GM12891 (cell line): ENCODE results near the gene TENM4.

Experiments used
- POLR2AphosphoS5 ChIP-seq: IDR thresholded peaks from 2 replicates; pipeline ENCODE4 v1.6.1; 2011; ENCODE audit warnings: low read depth, low read length, control low read depth
- TAF1 ChIP-seq: IDR thresholded peaks from 2 replicates; pipeline ENCODE4 v1.6.1; 2011; ENCODE audit warnings: low read depth, low read length, control low read depth

- TF ChIP-seq POLR2AphosphoS5: no peak
- TF ChIP-seq TAF1: no peak
Measured at GRCh38 chr11:79113054-79113690, 327.7 kb downstream of the TENM4 start.
